Right atrium auricular region (tissue), 2 donors: Measurements from ENCODE around the gene PDCD2. TPM values are rescaled to one million over a fixed set of nuclear protein-coding genes. Genes with fewer than 3 reads are reported as not detected.

Source experiments
- DNase-seq: peaks from one replicate; pipeline ENCODE4 v3.0.0-alpha.2; 2019; ENCODE audit warnings: low spot score
- H3K27ac ChIP-seq, 2 donors: fragments of 200-600 bp; sonication (generic); 1 replicate in 1 of 2; 2 replicates in 1 of 2; pipeline ENCODE4 v1.5.1; 2016 to 2019
- H3K27me3 ChIP-seq, 2 donors: fragments of 200-600 bp; sonication (generic); one replicate each; pipeline versions ENCODE4 v1.5.1 to v1.6.0; 2017 to 2019
- H3K36me3 ChIP-seq: fragments of 200-600 bp; sonication (generic); one replicate; pipeline ENCODE4 v1.5.1; 2016
- H3K4me1 ChIP-seq, 2 donors: fragments of 200-600 bp; sonication (generic); one replicate each; pipeline versions ENCODE4 v1.5.1 to v1.6.0; 2017 to 2019
- H3K4me3 ChIP-seq, 2 donors: fragments of 200-600 bp; sonication (generic); 1 replicate in 1 of 2; 2 replicates in 1 of 2; pipeline ENCODE4 v1.5.1; 2017 to 2019; ENCODE audit warnings: mild to moderate bottlenecking in 1 of 2, moderate library complexity in 1 of 2
- H3K9me3 ChIP-seq, 2 donors: fragments of 200-600 bp; sonication (generic); one replicate each; pipeline ENCODE4 v1.5.1; 2019
- total RNA-seq, 2 donors: library from RNA; depleted of rRNA; stranded (reverse); fragments of >200 nt; gene quantifications; one replicate each; pipeline ENCODE4 v1.1.0, GENCODE V29; 2016
- TF ChIP-seq, protein P1 (sequence below), 2 donors: fragments of 200-600 bp; sonication (generic); IDR thresholded peaks; one replicate each; pipeline ENCODE4 v1.5.1; 2019; ENCODE audit warnings: antibody characterized with exemption in 2 of 2

PDCD2 gene
- total RNA-seq, 2 donors from 2014 or later: 36.3 to 42.2 TPM

DNA sequence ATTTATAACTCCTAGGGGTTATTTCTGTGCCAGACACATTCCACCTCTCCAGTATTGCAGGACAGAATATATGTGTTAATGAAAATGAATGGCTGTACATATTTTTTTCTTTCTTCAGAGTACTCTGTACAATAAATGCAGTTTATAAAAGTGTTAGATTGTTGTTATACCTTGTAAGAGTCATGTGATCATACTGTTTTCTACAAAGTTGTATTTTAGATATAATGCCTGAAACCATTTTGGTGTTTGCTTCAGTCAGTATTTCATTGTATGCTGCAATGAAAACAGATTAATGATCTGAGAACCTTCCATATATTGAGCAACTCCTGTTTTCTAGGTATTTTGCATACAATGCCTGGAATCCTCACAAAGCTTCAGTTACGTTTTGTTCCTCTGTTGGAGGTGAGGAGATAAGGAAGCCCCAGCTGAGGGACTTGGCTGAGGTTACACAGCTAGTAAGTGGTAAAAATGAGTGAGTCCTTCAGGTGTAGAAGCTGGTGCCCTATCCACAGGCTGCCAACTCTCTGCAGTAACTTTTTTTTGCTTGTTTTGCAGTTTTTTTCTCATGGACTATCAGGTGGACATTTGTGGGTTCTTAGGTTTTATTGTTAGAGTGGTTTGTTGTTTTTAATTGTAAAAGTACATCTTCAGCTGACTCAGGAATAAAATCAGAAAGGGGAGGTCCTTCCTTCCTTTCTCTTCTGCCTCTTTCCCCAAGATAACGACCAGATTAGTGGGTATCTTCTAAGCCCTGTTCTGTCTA, 11.6 kb downstream of the PDCD2 start:
- TF ChIP-seq, protein P1, sequence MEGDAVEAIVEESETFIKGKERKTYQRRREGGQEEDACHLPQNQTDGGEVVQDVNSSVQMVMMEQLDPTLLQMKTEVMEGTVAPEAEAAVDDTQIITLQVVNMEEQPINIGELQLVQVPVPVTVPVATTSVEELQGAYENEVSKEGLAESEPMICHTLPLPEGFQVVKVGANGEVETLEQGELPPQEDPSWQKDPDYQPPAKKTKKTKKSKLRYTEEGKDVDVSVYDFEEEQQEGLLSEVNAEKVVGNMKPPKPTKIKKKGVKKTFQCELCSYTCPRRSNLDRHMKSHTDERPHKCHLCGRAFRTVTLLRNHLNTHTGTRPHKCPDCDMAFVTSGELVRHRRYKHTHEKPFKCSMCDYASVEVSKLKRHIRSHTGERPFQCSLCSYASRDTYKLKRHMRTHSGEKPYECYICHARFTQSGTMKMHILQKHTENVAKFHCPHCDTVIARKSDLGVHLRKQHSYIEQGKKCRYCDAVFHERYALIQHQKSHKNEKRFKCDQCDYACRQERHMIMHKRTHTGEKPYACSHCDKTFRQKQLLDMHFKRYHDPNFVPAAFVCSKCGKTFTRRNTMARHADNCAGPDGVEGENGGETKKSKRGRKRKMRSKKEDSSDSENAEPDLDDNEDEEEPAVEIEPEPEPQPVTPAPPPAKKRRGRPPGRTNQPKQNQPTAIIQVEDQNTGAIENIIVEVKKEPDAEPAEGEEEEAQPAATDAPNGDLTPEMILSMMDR (IDR thresholded peaks at IDR 0.05): no peak

DNA sequence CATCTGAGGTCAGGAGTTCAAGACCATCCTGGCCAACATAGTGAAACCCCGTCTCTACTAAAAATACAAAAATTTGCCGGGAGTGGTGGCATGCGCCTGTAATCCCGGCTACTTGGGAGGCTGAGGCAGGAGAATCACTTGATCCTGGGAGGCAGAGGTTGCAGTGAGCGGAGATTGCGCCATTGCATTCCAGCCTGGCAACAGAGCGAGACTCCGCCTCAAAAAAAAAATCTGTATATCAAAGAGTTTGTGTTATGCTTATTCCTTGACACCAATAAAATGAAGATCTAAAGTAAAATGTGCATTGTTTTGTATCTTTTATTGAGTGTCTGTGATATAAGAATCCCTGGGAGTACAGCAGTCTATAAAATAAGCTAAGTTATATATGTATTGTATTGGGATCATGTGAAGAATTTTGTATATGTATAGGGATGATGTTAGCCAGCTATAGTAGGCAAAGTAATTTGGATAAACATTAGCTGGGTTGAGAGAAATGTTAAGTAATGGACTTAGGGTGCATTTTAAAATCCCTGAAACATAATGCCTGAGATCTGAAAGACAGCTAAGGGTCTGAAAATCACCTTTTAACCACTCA, 19.4 kb downstream of the PDCD2 start:
- no peak for DNase-seq
- H3K4me3 ChIP-seq: no peak overlapping the region
- peaks cover 60% of the 10 kb centered on the region for H3K36me3 ChIP-seq
- TF ChIP-seq, protein P1 (IDR thresholded peaks at IDR 0.05): no peak
- no peaks in the 10 kb centered on the region for H3K27me3 ChIP-seq
- H3K9me3 ChIP-seq: no peaks in the 10 kb centered on the region
- H3K27ac ChIP-seq: no peak overlapping the region
- H3K4me1 ChIP-seq: no peaks in the 10 kb centered on the region

More for the DNA sequence above, 11.6 kb downstream of the PDCD2 start:
- H3K9me3 ChIP-seq: no peaks in the 10 kb centered on the region
- no peak overlapping the region for H3K4me3 ChIP-seq
- H3K4me1 ChIP-seq: no peaks in the 10 kb centered on the region
- no peak overlapping the region for H3K27ac ChIP-seq
- peaks cover 73% of the 10 kb centered on the region for H3K36me3 ChIP-seq
- H3K27me3 ChIP-seq: no peaks in the 10 kb centered on the region
- DNase-seq: no peak

DNA sequence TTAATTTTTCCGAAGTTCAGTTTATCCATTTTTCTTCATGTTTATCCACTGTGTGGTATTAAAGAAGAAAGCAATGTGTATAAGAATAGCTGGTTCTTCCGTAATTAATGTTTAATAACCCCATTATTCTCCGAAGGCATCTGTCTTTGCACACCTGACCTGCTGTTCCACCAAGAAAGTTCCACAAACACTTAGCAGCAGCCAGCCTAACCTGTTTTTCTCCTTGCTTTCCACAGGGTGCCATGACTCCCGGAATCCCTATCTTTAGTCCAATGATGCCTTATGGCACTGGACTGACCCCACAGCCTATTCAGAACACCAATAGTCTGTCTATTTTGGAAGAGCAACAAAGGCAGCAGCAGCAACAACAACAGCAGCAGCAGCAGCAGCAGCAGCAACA, 22.9 kb downstream of the PDCD2 start:
- peaks cover 55% of the 10 kb centered on the region for H3K36me3 ChIP-seq

DNA sequence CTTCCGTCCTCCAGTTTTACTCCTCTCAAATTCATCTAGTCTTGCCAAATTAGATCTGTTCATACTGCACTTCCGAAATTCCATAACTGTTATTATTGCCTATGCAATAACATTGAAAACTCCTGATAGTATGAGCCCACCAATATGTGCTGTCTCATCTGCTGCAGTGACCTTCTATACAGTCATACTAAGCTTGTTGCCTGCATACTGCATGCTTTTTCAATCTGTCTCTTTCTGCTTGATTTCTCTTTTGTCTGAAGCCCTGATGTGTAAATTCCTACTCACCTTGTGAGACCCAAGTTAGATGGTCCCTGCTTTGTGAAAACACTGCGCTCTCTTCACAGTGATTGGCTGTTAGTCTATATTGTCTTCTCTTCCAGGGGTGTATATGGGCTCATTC, 29.1 kb downstream of the PDCD2 start:
- H3K4me1 ChIP-seq: peaks cover 0 to 36% of the 10 kb centered on the region in 2 donors
- no peak for DNase-seq
- peaks cover 21% of the 10 kb centered on the region for H3K36me3 ChIP-seq
- H3K27ac ChIP-seq: no peak overlapping the region
- H3K4me3 ChIP-seq: peak overlapping the region in 1 of 2 donors; percentile 81
- TF ChIP-seq, protein P1 (IDR thresholded peaks at IDR 0.05): no peak
- H3K27me3 ChIP-seq: no peaks in the 10 kb centered on the region
- no peaks in the 10 kb centered on the region for H3K9me3 ChIP-seq

More for the DNA sequence above, 22.9 kb downstream of the PDCD2 start:
- H3K4me1 ChIP-seq: no peaks in the 10 kb centered on the region
- no peaks in the 10 kb centered on the region for H3K27me3 ChIP-seq
- no peak overlapping the region for H3K4me3 ChIP-seq
- TF ChIP-seq, protein P1 (IDR thresholded peaks at IDR 0.05): no peak
- H3K9me3 ChIP-seq: no peaks in the 10 kb centered on the region
- no peak overlapping the region for H3K27ac ChIP-seq
- no peak for DNase-seq

DNA sequence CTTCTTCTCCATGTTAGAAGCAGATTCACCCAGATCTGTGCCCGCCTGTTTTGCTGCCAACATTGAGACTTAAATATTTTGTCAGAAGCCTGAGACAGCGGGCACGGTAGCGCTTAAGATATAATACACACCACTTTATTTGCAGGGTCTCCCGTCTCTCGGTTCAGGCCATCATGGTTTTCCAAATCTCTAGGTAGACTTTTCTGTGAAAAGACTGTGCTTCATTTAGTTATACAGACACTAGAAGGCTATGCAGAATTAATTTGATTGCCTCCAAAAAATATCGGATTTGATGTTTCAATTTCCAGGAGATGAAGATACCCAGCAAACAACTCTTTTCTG, 29.7 kb downstream of the PDCD2 start:
- Histone ChIP-seq H3K27me3 (no peaks in the 10 kb centered on the region), H3K4me3 (peak overlapping the region; percentile 71 to 81), H3K9me3 (no peaks in the 10 kb centered on the region), H3K36me3 (peaks cover 21% of the 10 kb centered on the region), H3K4me1 (peaks cover 0 to 41% of the 10 kb centered on the region in 2 donors), H3K27ac (peak overlapping the region; percentile 90 to 92)
- no peak for DNase-seq
- TF ChIP-seq, protein P1 (IDR thresholded peaks at IDR 0.05): no peak
